H1 (cell line): ENCODE data around the gene HIVEP2. TPM values are rescaled to one million over a fixed set of nuclear protein-coding genes. Genes with fewer than 3 reads are reported as not detected.

Source experiments
- CHD7 ChIP-seq: fragments of 300-600 bp; sonication (generic); IDR thresholded peaks from 2 replicates; pipeline ENCODE4 v1.7.1; 2012; ENCODE audit warnings: low read length, moderate library complexity, mild to moderate bottlenecking, inconsistent platforms; ENCODE audit not compliant: insufficient replicate concordance
- polyA plus RNA-seq, 7 experiments: library from polyadenylated mRNA; depleted of rRNA in 3 of 7; stranded (reverse) in 5 of 7; unstranded in 2 of 7; fragments of >200 nt in 5 of 7; fragments of 200-250 nt in 2 of 7; gene quantifications; 1 replicate in 5 of 7; 2 replicates in 1 of 7; 4 replicates in 1 of 7; pipeline versions ENCODE4 v1.2.1 to v1.2.3, GENCODE V29; 2011 to 2013; ENCODE audit warnings: missing spikeins in 2 of 7, mixed read lengths in 2 of 7
- total RNA-seq: library from RNA; stranded (reverse); fragmentation: NEBNext Ultra II Directional; extraction: Animal tissue kit (Norgen Biotek cat#: 25700); gene quantifications from 2 replicates; pipeline ENCODE4 v1.2.1, GENCODE V29; 2021

HIVEP2 gene
- total and polyA plus RNA-seq, 2 of the 8 experiments (the other 6 are each of a cell fraction or from before 2014, with no cell fraction given) = 2.2 to 6.1 TPM

- no peak for TF ChIP-seq CHD7
- TF ChIP-seq, all 59 proteins: peak for 0
Observed at GRCh38 chr6:142750998-142751397, 194.0 kb downstream of the HIVEP2 start (continued).
